HepG2 (cell line): ENCODE results near the gene GRK6. TPM values are rescaled to one million over a fixed set of nuclear protein-coding genes. Genes with fewer than 3 reads are reported as not detected.

Experiments
- AHDC1 ChIP-seq: sonication (generic); formaldehyde crosslinking; IDR thresholded peaks from 2 replicates; pipeline ENCODE4 v1.5.1; 2020; ENCODE audit warnings: mild to moderate bottlenecking, missing genetic modification reagents, borderline replicate concordance
- BRCA1 ChIP-seq: sonication (generic); formaldehyde crosslinking; IDR thresholded peaks from 2 replicates; pipeline ENCODE4 v1.4.0; 2020; ENCODE audit warnings: missing genetic modification reagents
- CHCHD3 ChIP-seq: sonication (generic); formaldehyde crosslinking; IDR thresholded peaks from 2 replicates; pipeline ENCODE4 v1.8.0; 2022; ENCODE audit warnings: mild to moderate bottlenecking, missing genetic modification reagents, moderate library complexity
- ETV6 ChIP-seq: sonication (generic); formaldehyde crosslinking; conservative IDR thresholded peaks from 2 replicates; pipeline ENCODE4 v1.4.0; 2020; ENCODE audit warnings: missing genetic modification reagents
- HES4 ChIP-seq: sonication (generic); formaldehyde crosslinking; IDR thresholded peaks from 2 replicates; pipeline ENCODE4 v1.9.0; 2021; ENCODE audit warnings: mild to moderate bottlenecking, missing genetic modification reagents, borderline replicate concordance
- MED1 ChIP-seq: sonication (generic); formaldehyde crosslinking; IDR thresholded peaks from 2 replicates; pipeline ENCODE4 v1.4.0; 2020; ENCODE audit warnings: missing genetic modification reagents
- MTF2 ChIP-seq: sonication (generic); formaldehyde crosslinking; IDR thresholded peaks from 2 replicates; pipeline ENCODE4 v1.5.0; 2020; ENCODE audit warnings: missing genetic modification reagents, borderline replicate concordance
- RBAK ChIP-seq: sonication (generic); formaldehyde crosslinking; IDR thresholded peaks from 2 replicates; pipeline ENCODE4 v1.5.1; 2020; ENCODE audit warnings: mild to moderate bottlenecking, missing genetic modification reagents
- SOX5 ChIP-seq: IDR thresholded peaks from 2 replicates; pipeline ENCODE4 v1.6.1; 2016; ENCODE audit warnings: borderline replicate concordance
- TOPORS ChIP-seq: sonication (generic); formaldehyde crosslinking; IDR thresholded peaks from 2 replicates; pipeline ENCODE4 v1.8.0; 2023; ENCODE audit warnings: mild to moderate bottlenecking, missing genetic modification reagents
- ZNF251 ChIP-seq: sonication (generic); formaldehyde crosslinking; IDR thresholded peaks from 2 replicates; pipeline ENCODE4 v1.9.0; 2021; ENCODE audit warnings: mild to moderate bottlenecking, missing genetic modification reagents
- ZNF460 ChIP-seq: sonication (generic); formaldehyde crosslinking; IDR thresholded peaks from 2 replicates; pipeline ENCODE4 v1.5.1; 2020; ENCODE audit warnings: missing genetic modification reagents, mild to moderate bottlenecking, borderline replicate concordance
- ZNF629 ChIP-seq: sonication (generic); formaldehyde crosslinking; conservative IDR thresholded peaks from 2 replicates; pipeline ENCODE4 v1.5.0; 2020; ENCODE audit warnings: missing genetic modification reagents
- ZNF644 ChIP-seq: IDR thresholded peaks from 2 replicates; pipeline ENCODE4 v1.6.1; 2016; ENCODE audit warnings: low read depth
- ZNF766 ChIP-seq: sonication (generic); formaldehyde crosslinking; IDR thresholded peaks from 2 replicates; pipeline ENCODE4 v1.5.0; 2020; ENCODE audit warnings: missing genetic modification reagents, borderline replicate concordance
- ZSCAN29 ChIP-seq: sonication (generic); formaldehyde crosslinking; conservative IDR thresholded peaks from 2 replicates; pipeline ENCODE4 v1.4.0; 2020; ENCODE audit warnings: mild to moderate bottlenecking, missing genetic modification reagents
- polyA plus RNA-seq, 8 experiments: library from polyadenylated mRNA; depleted of rRNA in 3 of 8; stranded (reverse) in 7 of 8; unstranded in 1 of 8; fragments of >200 nt; fragmentation: Illumina TruSeq in 4 of 8; extraction: Trizol in 4 of 8; gene quantifications; 2 replicates each; pipeline versions ENCODE4 v1.2.1 to v1.2.3, GENCODE V29; 2011 to 2016; ENCODE audit warnings: low read depth in 4 of 8, missing spikeins in 1 of 8, mixed read lengths in 1 of 8; ENCODE audit not compliant: insufficient read depth in 1 of 8
- total RNA-seq, 5 experiments: library from RNA; depleted of rRNA; stranded (reverse); fragments of >200 nt; fragmentation: Illumina TruSeq; extraction: Trizol; gene quantifications; 2 replicates each; pipeline ENCODE4 v1.2.3, GENCODE V29; 2016; ENCODE audit warnings: low read depth in 1 of 5
- TF ChIP-seq, protein P1 (sequence below): sonication (generic); formaldehyde crosslinking; IDR thresholded peaks from 2 replicates; pipeline ENCODE4 v1.9.0; 2021; ENCODE audit warnings: missing genetic modification reagents, borderline replicate concordance
- TF ChIP-seq, protein P2 (sequence below): sonication (generic); formaldehyde crosslinking; IDR thresholded peaks from 2 replicates; pipeline ENCODE4 v1.8.0; 2022; ENCODE audit warnings: mild to moderate bottlenecking, missing genetic modification reagents, moderate library complexity
- TF ChIP-seq, protein P3 (sequence below): IDR thresholded peaks from 2 replicates; pipeline ENCODE4 v1.6.1; 2016; ENCODE audit warnings: missing genetic modification reagents, missing compliant biosample characterization
- TF ChIP-seq, protein P4 (sequence below): IDR thresholded peaks from 2 replicates; pipeline ENCODE4 v1.6.1; 2016

GRK6 gene
- total and polyA plus RNA-seq, 2 of the 13 experiments (the other 11 are each of a cell fraction or from before 2014, with no cell fraction given): 13.2 to 19.9 TPM

- TF ChIP-seq AHDC1 (no peak), MTF2 (CRISPR knock-in tag) (no peak), ZNF644 (CRISPR knock-in tag) (no peak), BRCA1 (no peak), TOPORS (CRISPR knock-in tag) (no peak), CHCHD3 (CRISPR knock-in tag) (0 out of 2 replicates have a peak, but pooled peaks have one; percentile 42), ZSCAN29 (no peak), ZNF629 (CRISPR knock-in tag) (no peak), ZNF766 (CRISPR knock-in tag) (no peak), SOX5 (no peak), HES4 (no peak), ETV6 (CRISPR knock-in tag) (no peak), MED1 (CRISPR knock-in tag) (no peak), ZNF251 (CRISPR knock-in tag) (no peak), ZNF460 (CRISPR knock-in tag) (no peak), RBAK (CRISPR knock-in tag) (no peak)
- TF ChIP-seq, protein P1, sequence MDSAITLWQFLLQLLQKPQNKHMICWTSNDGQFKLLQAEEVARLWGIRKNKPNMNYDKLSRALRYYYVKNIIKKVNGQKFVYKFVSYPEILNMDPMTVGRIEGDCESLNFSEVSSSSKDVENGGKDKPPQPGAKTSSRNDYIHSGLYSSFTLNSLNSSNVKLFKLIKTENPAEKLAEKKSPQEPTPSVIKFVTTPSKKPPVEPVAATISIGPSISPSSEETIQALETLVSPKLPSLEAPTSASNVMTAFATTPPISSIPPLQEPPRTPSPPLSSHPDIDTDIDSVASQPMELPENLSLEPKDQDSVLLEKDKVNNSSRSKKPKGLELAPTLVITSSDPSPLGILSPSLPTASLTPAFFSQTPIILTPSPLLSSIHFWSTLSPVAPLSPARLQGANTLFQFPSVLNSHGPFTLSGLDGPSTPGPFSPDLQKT (CRISPR knock-in tag): no peak
- TF ChIP-seq, protein P2, sequence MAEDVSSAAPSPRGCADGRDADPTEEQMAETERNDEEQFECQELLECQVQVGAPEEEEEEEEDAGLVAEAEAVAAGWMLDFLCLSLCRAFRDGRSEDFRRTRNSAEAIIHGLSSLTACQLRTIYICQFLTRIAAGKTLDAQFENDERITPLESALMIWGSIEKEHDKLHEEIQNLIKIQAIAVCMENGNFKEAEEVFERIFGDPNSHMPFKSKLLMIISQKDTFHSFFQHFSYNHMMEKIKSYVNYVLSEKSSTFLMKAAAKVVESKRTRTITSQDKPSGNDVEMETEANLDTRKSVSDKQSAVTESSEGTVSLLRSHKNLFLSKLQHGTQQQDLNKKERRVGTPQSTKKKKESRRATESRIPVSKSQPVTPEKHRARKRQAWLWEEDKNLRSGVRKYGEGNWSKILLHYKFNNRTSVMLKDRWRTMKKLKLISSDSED: no peak
- TF ChIP-seq, protein P3, sequence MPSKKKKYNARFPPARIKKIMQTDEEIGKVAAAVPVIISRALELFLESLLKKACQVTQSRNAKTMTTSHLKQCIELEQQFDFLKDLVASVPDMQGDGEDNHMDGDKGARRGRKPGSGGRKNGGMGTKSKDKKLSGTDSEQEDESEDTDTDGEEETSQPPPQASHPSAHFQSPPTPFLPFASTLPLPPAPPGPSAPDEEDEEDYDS (CRISPR knock-in tag): no peak
- TF ChIP-seq, protein P4, sequence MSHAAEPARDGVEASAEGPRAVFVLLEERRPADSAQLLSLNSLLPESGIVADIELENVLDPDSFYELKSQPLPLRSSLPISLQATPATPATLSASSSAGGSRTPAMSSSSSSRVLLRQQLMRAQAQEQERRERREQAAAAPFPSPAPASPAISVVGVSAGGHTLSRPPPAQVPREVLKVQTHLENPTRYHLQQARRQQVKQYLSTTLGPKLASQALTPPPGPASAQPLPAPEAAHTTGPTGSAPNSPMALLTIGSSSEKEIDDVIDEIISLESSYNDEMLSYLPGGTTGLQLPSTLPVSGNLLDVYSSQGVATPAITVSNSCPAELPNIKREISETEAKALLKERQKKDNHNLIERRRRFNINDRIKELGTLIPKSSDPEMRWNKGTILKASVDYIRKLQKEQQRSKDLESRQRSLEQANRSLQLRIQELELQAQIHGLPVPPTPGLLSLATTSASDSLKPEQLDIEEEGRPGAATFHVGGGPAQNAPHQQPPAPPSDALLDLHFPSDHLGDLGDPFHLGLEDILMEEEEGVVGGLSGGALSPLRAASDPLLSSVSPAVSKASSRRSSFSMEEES (CRISPR knock-in tag): no peak
Observed at GRCh38 chr5:177455661-177456590, 29.4 kb downstream of the GRK6 start (continued).
